SK-N-MC (cell line): ENCODE measurements around the gene VPS8.

Source experiments
- DNase-seq: peaks from one replicate; pipeline ENCODE4 v3.0.0-alpha.2; 2011; ENCODE audit warnings: low read depth, low spot score
- H3K27ac ChIP-seq: fragments of 200-600 bp; sonication (generic); 2 replicates; pipeline ENCODE4 v1.5.1; 2016; ENCODE audit warnings: mixed run types
- H3K36me3 ChIP-seq: fragments of 200-600 bp; sonication (generic); 2 replicates; pipeline ENCODE4 v1.6.1; 2017; ENCODE audit warnings: antibody characterized with exemption, low read length, mixed read lengths; ENCODE audit not compliant: insufficient read depth
- H3K4me3 ChIP-seq: fragments of 200-600 bp; sonication (generic); 2 replicates; pipeline ENCODE4 v1.5.1; 2016
- H3K9ac ChIP-seq: fragments of 200-600 bp; sonication (generic); 2 replicates; pipeline ENCODE4 v1.8.0; 2017; ENCODE audit warnings: mixed run types, mixed read lengths; ENCODE audit not compliant: insufficient read length
- H3K9me3 ChIP-seq: fragments of 200-600 bp; sonication (generic); 2 replicates; pipeline ENCODE4 v1.6.1; 2017; ENCODE audit warnings: low read depth, mild to moderate bottlenecking, antibody characterized with exemption, low read length, moderate library complexity, mixed read lengths
- EZH2 ChIP-seq: fragments of 200-600 bp; sonication (generic); IDR thresholded peaks from one replicate; pipeline ENCODE4 v1.6.1; 2017; ENCODE audit warnings: antibody characterized with exemption
- FOXP2 ChIP-seq: optimal IDR thresholded peaks from 2 replicates; pipeline ENCODE3; 2011; ENCODE audit warnings: mild to moderate bottlenecking, moderate library complexity; ENCODE audit not compliant: insufficient read depth; ENCODE audit errors: extremely low read length, control extremely low read depth
- POLR2AphosphoS5 ChIP-seq: IDR thresholded peaks from 2 replicates; pipeline ENCODE4 v1.6.1; 2012; ENCODE audit warnings: mild to moderate bottlenecking, low read depth, low read length, borderline replicate concordance

Gene VPS8

DNA sequence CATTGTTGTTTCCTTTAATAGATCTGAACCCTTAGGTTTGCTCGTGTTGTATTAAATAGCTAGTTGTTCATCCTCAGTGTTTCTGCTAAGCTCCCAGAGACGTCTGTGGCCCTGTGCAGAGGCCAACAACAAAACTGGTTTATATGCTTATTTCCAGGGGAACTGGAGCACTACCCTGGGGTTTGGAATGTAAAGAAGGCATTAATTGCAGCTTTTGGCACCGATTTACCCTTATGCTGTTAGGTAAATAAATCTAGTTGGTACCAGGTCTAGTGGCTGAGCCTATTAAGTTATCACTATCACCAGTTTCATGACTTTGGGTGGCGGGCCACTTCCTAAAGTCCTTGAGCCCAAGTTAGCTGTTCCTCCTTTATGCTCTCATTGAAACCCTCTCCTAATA lies 12.0 kb downstream of the VPS8 start:
- no peak for DNase-seq
- TF ChIP-seq FOXP2 (no peak), POLR2AphosphoS5 (no peak), EZH2 (no peak)
- peaks cover 6% of the 10 kb centered on the region; the same call in 1 of the 2 replicates for H3K36me3 ChIP-seq
- H3K27ac ChIP-seq: no peak overlapping the region
- H3K4me3 ChIP-seq: no peak overlapping the region
- H3K9me3 ChIP-seq: no peaks in the 10 kb centered on the region
- no peak overlapping the region for H3K9ac ChIP-seq

- no peak overlapping the region for H3K4me3 ChIP-seq
- no peak for DNase-seq
- no peak overlapping the region for H3K9ac ChIP-seq
- H3K36me3 ChIP-seq: peaks cover 16% of the 10 kb centered on the region
- no peak for TF ChIP-seq EZH2
- no peak for TF ChIP-seq FOXP2
- TF ChIP-seq POLR2AphosphoS5: no peak
- H3K9me3 ChIP-seq: no peaks in the 10 kb centered on the region
- no peak overlapping the region for H3K27ac ChIP-seq
These were observed 13.3 kb downstream of the VPS8 start for GRCh38 chr3:184825121-184825820.

GRCh38 chr3:184827572-184827971 lies 15.6 kb downstream of the VPS8 start:
- no peak overlapping the region for H3K4me3 ChIP-seq
- H3K9me3 ChIP-seq: no peaks in the 10 kb centered on the region
- H3K9ac ChIP-seq: no peak overlapping the region
- H3K36me3 ChIP-seq: peaks cover 39% of the 10 kb centered on the region
- DNase-seq: no peak
- no peak overlapping the region for H3K27ac ChIP-seq
- TF ChIP-seq FOXP2 (no peak), POLR2AphosphoS5 (no peak), EZH2 (no peak)

GRCh38 chr3:184832044-184832443 lies 20.1 kb downstream of the VPS8 start:
- Histone ChIP-seq H3K4me3 (no peak overlapping the region), H3K9me3 (no peaks in the 10 kb centered on the region), H3K36me3 (peaks cover 71% of the 10 kb centered on the region), H3K9ac (no peak overlapping the region), H3K27ac (no peak overlapping the region)
- TF ChIP-seq POLR2AphosphoS5: no peak
- TF ChIP-seq EZH2: no peak
- TF ChIP-seq FOXP2: no peak
- DNase-seq: no peak

DNA sequence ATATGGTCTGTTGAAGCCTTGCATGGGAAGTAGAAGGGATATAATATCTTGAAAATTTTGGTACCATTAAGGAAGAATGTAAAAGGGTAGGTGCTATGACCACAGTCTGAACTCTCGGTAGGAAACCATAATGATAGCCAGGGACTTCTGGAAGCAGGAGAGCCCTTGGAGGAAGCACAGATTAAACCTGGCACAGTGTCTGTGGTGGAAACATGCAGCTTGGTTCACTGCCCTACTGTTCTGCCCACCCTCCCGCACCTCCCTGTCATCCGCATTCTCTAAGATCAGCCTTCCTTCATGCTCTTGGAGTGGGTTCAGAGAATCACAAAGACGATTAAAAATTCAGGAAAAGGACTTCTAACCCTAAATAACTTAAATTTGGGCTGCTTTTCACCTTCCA lies 20.9 kb downstream of the VPS8 start:
- no peaks in the 10 kb centered on the region for H3K9me3 ChIP-seq
- H3K27ac ChIP-seq: no peak overlapping the region
- no peak for TF ChIP-seq POLR2AphosphoS5
- no peak for TF ChIP-seq FOXP2
- TF ChIP-seq EZH2: no peak
- no peak for DNase-seq
- H3K4me3 ChIP-seq: no peak overlapping the region
- H3K36me3 ChIP-seq: peaks cover 76% of the 10 kb centered on the region
- no peak overlapping the region for H3K9ac ChIP-seq

- Histone ChIP-seq H3K36me3 (peaks cover 53% of the 10 kb centered on the region), H3K9me3 (no peaks in the 10 kb centered on the region), H3K27ac (peak overlapping the region; percentile 40; the same call in 1 of the 2 replicates), H3K9ac (no peak overlapping the region), H3K4me3 (0 out of 2 replicates have a peak overlapping the region, but pooled peaks have one; percentile 6)
- TF ChIP-seq POLR2AphosphoS5 (no peak), EZH2 (no peak), FOXP2 (no peak)
- DNase-seq: no peak
These were observed 24.3 kb downstream of the VPS8 start for GRCh38 chr3:184836090-184836822.

DNA sequence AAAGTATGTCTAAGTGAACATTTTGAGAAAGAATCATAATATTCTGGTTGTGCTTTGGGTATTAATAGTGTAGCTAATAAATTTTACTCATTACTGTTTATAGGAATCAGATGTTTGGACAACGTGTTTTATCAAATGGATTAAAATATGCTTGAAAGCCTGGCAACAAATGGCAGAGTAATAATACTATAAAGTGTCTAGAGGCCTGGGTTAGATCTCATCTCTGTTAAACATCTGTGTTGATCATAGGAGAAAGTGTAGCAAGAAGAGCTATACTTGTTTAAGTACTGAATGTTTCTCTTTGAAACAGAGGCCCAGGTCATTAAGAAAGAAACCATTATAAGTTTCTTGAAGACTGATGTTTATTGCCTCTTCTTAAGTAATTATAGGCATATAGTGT lies 30.5 kb downstream of the VPS8 start:
- H3K36me3 ChIP-seq: peaks cover 10% of the 10 kb centered on the region; the same call in 1 of the 2 replicates
- H3K9me3 ChIP-seq: no peaks in the 10 kb centered on the region
- TF ChIP-seq FOXP2 (no peak), EZH2 (no peak), POLR2AphosphoS5 (no peak)
- H3K4me3 ChIP-seq: no peak overlapping the region
- H3K27ac ChIP-seq: peak overlapping the region; percentile 79
- H3K9ac ChIP-seq: no peak overlapping the region
- no peak for DNase-seq

- TF ChIP-seq EZH2: no peak
- TF ChIP-seq POLR2AphosphoS5: no peak
- no peak for TF ChIP-seq FOXP2
- H3K36me3 ChIP-seq: peaks cover 20% of the 10 kb centered on the region
These were observed 33.9 kb downstream of the VPS8 start for GRCh38 chr3:184845819-184846218.

DNA sequence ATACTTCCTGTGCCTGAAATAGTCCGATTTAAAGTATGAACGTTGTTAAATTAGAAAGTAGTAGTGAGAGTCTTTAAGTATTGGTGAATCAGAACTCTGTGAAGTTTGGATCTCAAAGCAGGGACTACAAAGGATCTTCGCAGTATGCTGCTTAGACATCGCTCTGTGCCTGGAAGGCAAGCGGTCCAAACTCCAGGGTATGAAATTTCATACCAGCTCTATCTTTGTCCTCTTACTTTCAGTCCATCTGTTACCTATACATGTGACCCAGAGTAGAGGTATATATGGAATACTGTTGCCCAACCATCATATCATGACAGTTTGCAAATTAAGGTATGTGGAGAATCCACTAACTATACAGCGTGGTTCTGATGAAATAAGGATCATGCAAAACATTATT lies 34.5 kb downstream of the VPS8 start:
- no peak for TF ChIP-seq EZH2
- no peak for TF ChIP-seq FOXP2
- TF ChIP-seq POLR2AphosphoS5: no peak
- Histone ChIP-seq H3K4me3 (no peak overlapping the region), H3K36me3 (peaks cover 23% of the 10 kb centered on the region), H3K9ac (no peak overlapping the region), H3K9me3 (no peaks in the 10 kb centered on the region), H3K27ac (no peak overlapping the region)
- DNase-seq: no peak

More at GRCh38 chr3:184845819-184846218, 33.9 kb downstream of the VPS8 start:
- H3K9me3 ChIP-seq: no peaks in the 10 kb centered on the region
- H3K27ac ChIP-seq: no peak overlapping the region
- H3K4me3 ChIP-seq: no peak overlapping the region
- no peak overlapping the region for H3K9ac ChIP-seq
- no peak for DNase-seq
